Keratinocyte (primary cell): ENCODE measurements around the gene CPT2. TPM values are rescaled to one million over a fixed set of nuclear protein-coding genes. Genes with fewer than 3 reads are reported as not detected.
A peak's percentile ranks its signal among the peaks of the same experiment; 100 is the strongest.
"Not testable (repeated sequence)": the region's sequence is repeated elsewhere in the genome, so short reads cannot be mapped to it uniquely, and the experiment has no call there.

ENCODE experiments used
- DNase-seq: peaks from one replicate; pipeline ENCODE4 v3.0.0-alpha.2; 2011; ENCODE audit warnings: low read depth, missing footprints, low spot score
- FAIRE-seq: peaks from 2 replicates; lab custom pipeline; 2011; peaks lifted over from hg19 to GRCh38; lab: Jason Lieb, UNC
- H2AFZ ChIP-seq: 2 replicates; pipeline ENCODE4 v1.6.0; 2012; ENCODE audit warnings: low read length, control low read depth, inconsistent platforms; ENCODE audit not compliant: control insufficient read depth
- H3K27ac ChIP-seq: 2 replicates; pipeline ENCODE4 v1.5.1; 2011; ENCODE audit warnings: low read length; ENCODE audit not compliant: control insufficient read depth, insufficient read depth
- H3K27me3 ChIP-seq: 3 replicates; pipeline ENCODE4 v1.6.0; 2011; ENCODE audit warnings: low read length; ENCODE audit not compliant: control insufficient read depth, insufficient read depth; ENCODE audit errors: extremely low read depth
- H3K36me3 ChIP-seq, 2 experiments: 2 replicates in 1 of 2; 3 replicates in 1 of 2; pipeline ENCODE4 v1.5.1; 2011; ENCODE audit warnings: low read length in 2 of 2, mild to moderate bottlenecking in 1 of 2; ENCODE audit not compliant: control insufficient read depth in 2 of 2, insufficient read depth in 2 of 2; ENCODE audit errors: extremely low read depth in 1 of 2
- H3K4me1 ChIP-seq: 3 replicates; pipeline ENCODE4 v1.5.1; 2011; ENCODE audit warnings: low read length; ENCODE audit not compliant: control insufficient read depth, insufficient read depth; ENCODE audit errors: extremely low read depth
- H3K4me2 ChIP-seq: 3 replicates; pipeline ENCODE4 v1.6.0; 2011; ENCODE audit warnings: low read depth, low read length; ENCODE audit not compliant: control insufficient read depth, insufficient read depth; ENCODE audit errors: extremely low read depth
- H3K4me3 ChIP-seq, 3 experiments: fragments of 200-600 bp in 1 of 3; sonication (generic) in 1 of 3; 2 replicates in 2 of 3; 3 replicates in 1 of 3; pipeline ENCODE4 v1.5.1; 2011 to 2016; ENCODE audit warnings: low read length in 3 of 3, mild to moderate bottlenecking in 3 of 3, control low read depth in 2 of 3, inconsistent platforms in 1 of 3, low read depth in 1 of 3, mixed read lengths in 1 of 3, mixed run types in 1 of 3, moderate library complexity in 1 of 3; ENCODE audit not compliant: control insufficient read depth in 2 of 3, insufficient read depth in 2 of 3; ENCODE audit errors: extremely low read depth in 1 of 3
- H3K79me2 ChIP-seq: 2 replicates; pipeline ENCODE4 v1.6.0; 2012; ENCODE audit warnings: low read length; ENCODE audit not compliant: control insufficient read depth, insufficient read depth
- H3K9ac ChIP-seq: 3 replicates; pipeline ENCODE4 v1.6.0; 2011; ENCODE audit warnings: low read length; ENCODE audit not compliant: control insufficient read depth, insufficient read depth; ENCODE audit errors: extremely low read depth
- H3K9me1 ChIP-seq: 3 replicates; pipeline ENCODE4 v1.6.0; 2011; ENCODE audit warnings: low read length; ENCODE audit not compliant: control insufficient read depth, insufficient read depth; ENCODE audit errors: extremely low read depth
- H3K9me3 ChIP-seq: 2 replicates; pipeline ENCODE4 v1.5.1; 2012; ENCODE audit warnings: low read depth, low read length; ENCODE audit not compliant: control insufficient read depth
- H4K20me1 ChIP-seq: 3 replicates; pipeline ENCODE4 v1.6.0; 2011; ENCODE audit warnings: low read length; ENCODE audit not compliant: control insufficient read depth, insufficient read depth; ENCODE audit errors: extremely low read depth
- CTCF ChIP-seq, 3 experiments: IDR thresholded peaks in 1 of 3; conservative IDR thresholded peaks in 1 of 3; optimal IDR thresholded peaks in 1 of 3; 2 replicates in 2 of 3; 3 replicates in 1 of 3; pipeline versions ENCODE3 to v1.5.1; 2011; ENCODE audit warnings: low read length in 3 of 3, mild to moderate bottlenecking in 3 of 3, moderate library complexity in 2 of 3, control low read depth in 1 of 3, inconsistent platforms in 1 of 3; ENCODE audit not compliant: insufficient read depth in 2 of 3; ENCODE audit errors: extremely low read depth in 1 of 3
- EZH2 ChIP-seq: IDR thresholded peaks from one replicate; pipeline ENCODE4 v1.6.1; 2012; ENCODE audit warnings: inconsistent platforms, mild to moderate bottlenecking, low read length, moderate library complexity
- dilution Hi-C: fragments of 300-500 bp; cut with MboI; formaldehyde crosslinking; loops from one replicate; pipeline ENCODE4 v1.7.0; 2020; ENCODE audit warnings: low sequenced_read_pairs; ENCODE audit not compliant: extremely low pct_ligation_motif_present
- polyA plus RNA-seq, 5 experiments: library from polyadenylated mRNA; depleted of rRNA in 3 of 5; stranded (reverse) in 3 of 5; stranded (forward) in 1 of 5; unstranded in 1 of 5; fragments of >200 nt; gene quantifications; 1 replicate in 1 of 5; 2 replicates in 3 of 5; 3 replicates in 1 of 5; pipeline versions ENCODE4 v1.2.1 to v1.2.3, GENCODE V29; 2011 to 2012; ENCODE audit warnings: missing spikeins in 2 of 5, low read depth in 1 of 5, low replicate concordance in 1 of 5

The CPT2 gene
- polyA plus RNA-seq, 1 donor (not counting 4 experiments of a cell fraction or from before 2014, with no cell fraction given), result 16.6 TPM

GRCh38 chr1:53198241-53198651 lies 1.6 kb downstream of the CPT2 start:
- Histone ChIP-seq H3K27ac (peak overlapping the region; percentile 82), H3K9me1 (no peaks in the 10 kb centered on the region), H4K20me1 (no peaks in the 10 kb centered on the region), H3K79me2 (peaks cover 8% of the 10 kb centered on the region), H3K4me2 (peak overlapping the region; percentile 91), H3K9me3 (no peaks in the 10 kb centered on the region), H2AFZ (no peak overlapping the region), H3K36me3 (peaks cover 2 to 7% of the 10 kb centered on the region in 2 experiments), H3K4me3 (peak overlapping the region in 2 of 3 experiments; percentile 86 to 90), H3K9ac (peak overlapping the region; percentile 84), H3K27me3 (no peaks in the 10 kb centered on the region), H3K4me1 (peaks cover 23% of the 10 kb centered on the region)
- TF ChIP-seq CTCF (optimal IDR thresholded peaks at IDR 0.05 in 1 of 3, IDR thresholded peaks at IDR 0.05 in 1 of 3, conservative IDR thresholded peaks at IDR 0.05 in 1 of 3; ENCODE audit: extremely low read depth in 1 of 3, insufficient read depth in 2 of 3, low read length in 3 of 3) (no peak), EZH2 (no peak)
- DNase-seq (no peak), FAIRE-seq (peak; percentile 72)
- dilution Hi-C loops, result no loop called here

- Histone ChIP-seq H3K4me3 (no peak overlapping the region), H3K27me3 (no peaks in the 10 kb centered on the region), H3K9ac (no peak overlapping the region), H3K4me1 (peaks cover 13% of the 10 kb centered on the region), H3K36me3 (peaks cover 8 to 20% of the 10 kb centered on the region in 2 experiments), H3K9me3 (no peaks in the 10 kb centered on the region), H3K9me1 (no peaks in the 10 kb centered on the region), H2AFZ (no peak overlapping the region), H4K20me1 (no peaks in the 10 kb centered on the region), H3K79me2 (no peaks in the 10 kb centered on the region), H3K27ac (no peak overlapping the region), H3K4me2 (no peak overlapping the region)
- dilution Hi-C loops, result no loop called here
- DNase-seq (no peak), FAIRE-seq (no peak)
- TF ChIP-seq CTCF (optimal IDR thresholded peaks at IDR 0.05 in 1 of 3, IDR thresholded peaks at IDR 0.05 in 1 of 3, conservative IDR thresholded peaks at IDR 0.05 in 1 of 3; ENCODE audit: extremely low read depth in 1 of 3, insufficient read depth in 2 of 3, low read length in 3 of 3) (no peak), EZH2 (no peak)
These were observed 6.8 kb downstream of the CPT2 start for GRCh38 chr1:53203466-53203865.

GRCh38 chr1:53205496-53205895 lies 8.9 kb downstream of the CPT2 start:
- H3K4me1 ChIP-seq, DNase-seq, H3K9ac ChIP-seq, H3K27me3 ChIP-seq, H2AFZ ChIP-seq, H3K4me3 ChIP-seq, H3K9me1 ChIP-seq, H4K20me1 ChIP-seq, H3K9me3 ChIP-seq, dilution Hi-C loops, FAIRE-seq, H3K79me2 ChIP-seq, H3K4me2 ChIP-seq, H3K27ac ChIP-seq: not testable (repeated sequence)
- peaks cover 12 to 28% of the 10 kb centered on the region in 2 experiments for H3K36me3 ChIP-seq

GRCh38 chr1:53206083-53206685 lies 9.6 kb downstream of the CPT2 start:
- dilution Hi-C loops, H3K27ac ChIP-seq, FAIRE-seq: not testable (repeated sequence)

More at GRCh38 chr1:53206083-53206685, 9.6 kb downstream of the CPT2 start:
- not testable (repeated sequence) for H3K27me3 ChIP-seq, H3K4me2 ChIP-seq, H4K20me1 ChIP-seq, H2AFZ ChIP-seq, DNase-seq, H3K4me3 ChIP-seq, H3K9me1 ChIP-seq, H3K9ac ChIP-seq, H3K9me3 ChIP-seq, H3K4me1 ChIP-seq, H3K79me2 ChIP-seq
- H3K36me3 ChIP-seq, result peaks cover 18 to 34% of the 10 kb centered on the region in 2 experiments
